Measurements from ENCODE around the gene TCF7L1. TPM values are rescaled to one million over a fixed set of nuclear protein-coding genes. Genes with fewer than 3 reads are reported as not detected.
"Not testable (repeated sequence)": the region's sequence is repeated elsewhere in the genome, so short reads cannot be mapped to it uniquely, and the experiment has no call there.

The TCF7L1 gene
- total RNA-seq, 1 donor from 2014 or later = 9.3 TPM

- no peak for ATAC-seq (ENCODE audit: poor library complexity)
- intact Hi-C loops (cut with DNase I) = loop anchor here (2.0 kb wide), 1 partner anchor 151 kb away; the partner anchor contains the start of gene TCF7L1
- DNase-seq = no peak
Observed at GRCh38 chr2:85283641-85284040, 150.4 kb downstream of the TCF7L1 start.

- intact Hi-C loops (cut with DNase I) = loop anchor here (5.0 kb wide), 1 partner anchor 220 kb away; no protein-coding TSS in a partner anchor
- ATAC-seq (ENCODE audit: poor library complexity) (no peak), DNase-seq (no peak)
Observed at GRCh38 chr2:85286918-85287317, 153.7 kb downstream of the TCF7L1 start.

- intact Hi-C loops (cut with DNase I) = loop anchor here (5.0 kb wide), 1 partner anchor 220 kb away; no protein-coding TSS in a partner anchor
Observed at GRCh38 chr2:85287721-85288120, 154.5 kb downstream of the TCF7L1 start.

GRCh38 chr2:85288244-85288725 lies 155.1 kb downstream of the TCF7L1 start:
- intact Hi-C loops (cut with DNase I) = loop anchor here (5.0 kb wide), 1 partner anchor 221 kb away; no protein-coding TSS in a partner anchor
- ATAC-seq (ENCODE audit: poor library complexity) = no peak
- no peak for DNase-seq

More at GRCh38 chr2:85287721-85288120, 154.5 kb downstream of the TCF7L1 start:
- no peak for DNase-seq
- ATAC-seq (ENCODE audit: poor library complexity) = no peak

DNA sequence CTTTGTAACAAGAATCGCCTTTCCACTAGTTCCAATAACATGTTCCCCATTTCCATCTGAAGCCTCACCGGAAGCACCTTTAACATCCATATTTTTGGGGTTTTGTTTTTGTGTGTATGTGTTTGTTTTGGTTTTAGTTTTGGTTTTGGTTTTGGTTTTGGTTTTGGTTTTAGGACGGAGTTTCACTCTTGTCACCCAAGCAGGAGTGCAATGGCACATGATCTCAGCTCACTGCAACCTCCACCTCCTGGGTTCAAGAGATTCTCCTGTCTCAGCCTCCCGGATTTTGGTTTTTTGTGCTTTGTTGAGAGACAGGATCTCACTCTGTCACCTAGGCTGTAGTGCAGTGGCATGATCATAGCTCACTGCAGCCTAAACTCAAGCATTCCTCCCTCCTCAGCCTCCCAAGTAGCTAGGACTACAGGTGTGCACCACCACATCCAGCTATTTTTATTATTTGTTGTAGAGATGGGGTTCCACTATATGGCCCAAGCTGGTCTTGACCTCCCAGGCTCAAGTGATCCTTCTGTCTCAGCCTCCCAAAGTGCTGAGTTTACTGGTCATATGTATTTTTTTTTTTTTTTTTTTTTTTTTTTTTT lies 158.3 kb downstream of the TCF7L1 start:
- DNase-seq (peak; percentile 6), ATAC-seq (ENCODE audit: poor library complexity) (no peak)
- intact Hi-C loops (cut with DNase I) = no loop called here

- ATAC-seq (ENCODE audit: poor library complexity) (peak; percentile 36), DNase-seq (no peak)
- intact Hi-C loops (cut with DNase I) = loop anchor here (10.0 kb wide), 1 partner anchor 377 kb away; no protein-coding TSS in a partner anchor
Observed at GRCh38 chr2:85302121-85302520, 168.9 kb downstream of the TCF7L1 start.

DNA sequence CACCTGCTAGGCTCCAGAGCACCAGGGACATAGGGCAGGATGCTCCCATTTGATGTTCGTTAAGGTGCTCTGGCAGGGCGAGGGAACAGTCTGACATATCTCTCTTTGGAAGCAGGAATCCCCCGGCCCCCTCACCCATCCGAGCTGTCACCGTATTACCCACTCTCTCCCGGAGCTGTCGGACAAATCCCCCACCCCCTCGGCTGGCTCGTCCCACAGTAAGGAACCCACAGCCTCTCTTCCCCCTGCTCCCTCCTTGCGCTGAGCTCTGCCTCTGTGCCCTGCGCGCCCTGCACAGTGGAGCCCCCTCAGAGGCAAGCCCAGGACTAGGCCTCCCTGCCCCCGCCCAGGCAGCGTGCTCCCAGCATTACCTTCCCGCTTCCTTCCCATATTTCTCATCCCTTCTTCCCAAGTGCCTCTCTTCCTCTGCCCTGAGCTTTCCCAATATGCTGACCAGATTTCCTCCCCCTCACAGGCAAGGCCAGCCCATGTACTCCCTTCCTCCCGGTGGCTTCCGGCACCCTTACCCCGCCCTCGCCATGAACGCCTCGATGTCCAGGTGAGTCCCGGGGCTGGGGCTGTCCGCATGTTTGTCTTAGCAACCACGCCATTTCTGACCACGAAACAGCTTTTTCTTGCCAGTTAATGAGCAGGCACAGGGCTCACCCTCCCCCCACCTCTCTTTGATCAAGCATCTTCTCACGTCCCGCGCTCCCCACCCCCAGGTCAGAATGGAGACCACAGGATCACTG lies 170.8 kb downstream of the TCF7L1 start:
- intact Hi-C loops (cut with DNase I) = loop anchor here (10.0 kb wide), 1 partner anchor 379 kb away; no protein-coding TSS in a partner anchor
- DNase-seq (peak; percentile 38), ATAC-seq (ENCODE audit: poor library complexity) (no peak)

DNA sequence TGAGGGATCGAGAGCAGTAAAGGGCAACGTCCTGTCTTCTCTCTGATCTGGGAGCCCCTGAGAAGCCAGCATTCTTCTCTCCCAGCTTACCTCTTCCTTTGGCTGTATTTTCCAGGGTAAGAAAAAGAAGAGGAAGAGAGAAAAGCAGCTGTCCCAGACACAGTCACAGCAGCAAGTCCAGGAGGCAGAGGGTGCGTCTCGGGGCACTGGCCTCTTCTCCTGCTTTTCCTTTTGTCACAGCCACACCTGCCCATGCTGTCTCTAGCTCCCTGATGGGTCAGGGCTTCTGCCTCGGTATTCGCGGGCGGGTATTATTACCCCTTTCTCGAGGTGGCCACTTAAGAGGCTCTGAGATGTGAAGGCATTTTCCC lies 174.3 kb downstream of the TCF7L1 start:
- ATAC-seq (ENCODE audit: poor library complexity) (no peak), DNase-seq (no peak)
- intact Hi-C loops (cut with DNase I) = loop anchor here (10.0 kb wide), 1 partner anchor 383 kb away; no protein-coding TSS in a partner anchor

- ATAC-seq (ENCODE audit: poor library complexity) (no peak), DNase-seq (no peak)
- intact Hi-C loops (cut with DNase I) = loop anchor here (10.0 kb wide), 1 partner anchor 383 kb away; no protein-coding TSS in a partner anchor
Observed at GRCh38 chr2:85308201-85308600, 175.0 kb downstream of the TCF7L1 start.

DNA sequence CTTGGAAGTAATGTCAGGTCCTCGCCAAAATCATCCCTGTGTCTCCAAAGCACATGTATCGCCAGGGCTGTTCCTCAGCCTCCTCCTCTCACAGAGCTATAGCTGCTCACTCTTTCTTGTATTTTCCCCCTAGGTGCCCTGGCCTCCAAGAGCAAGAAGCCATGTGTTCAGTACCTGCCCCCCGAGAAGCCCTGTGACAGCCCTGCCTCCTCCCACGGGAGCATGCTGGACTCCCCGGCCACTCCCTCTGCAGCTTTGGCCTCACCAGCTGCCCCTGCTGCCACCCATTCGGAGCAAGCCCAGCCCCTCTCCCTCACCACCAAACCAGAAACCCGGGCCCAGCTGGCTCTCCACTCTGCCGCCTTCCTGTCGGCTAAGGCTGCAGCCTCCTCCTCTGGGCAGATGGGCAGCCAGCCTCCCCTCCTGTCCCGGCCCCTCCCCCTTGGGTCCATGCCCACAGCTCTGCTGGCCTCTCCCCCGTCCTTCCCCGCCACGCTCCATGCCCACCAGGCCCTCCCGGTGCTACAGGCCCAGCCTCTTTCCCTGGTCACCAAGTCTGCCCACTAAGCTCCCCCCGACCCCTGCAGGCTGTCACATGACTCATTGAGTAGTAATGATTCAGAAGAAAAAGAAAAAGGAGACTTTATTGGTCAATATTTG lies 175.8 kb downstream of the TCF7L1 start:
- peak; percentile 76 for DNase-seq
- intact Hi-C loops (cut with DNase I) = loop anchor here (10.0 kb wide), 1 partner anchor 384 kb away; no protein-coding TSS in a partner anchor
- ATAC-seq (ENCODE audit: poor library complexity) = peak; percentile 19

- ATAC-seq (ENCODE audit: poor library complexity) = no peak
- intact Hi-C loops (cut with DNase I) = loop anchor here (10.0 kb wide), 1 partner anchor 385 kb away; no protein-coding TSS in a partner anchor
- no peak for DNase-seq
Observed at GRCh38 chr2:85309699-85310321, 176.6 kb downstream of the TCF7L1 start.

- intact Hi-C loops (cut with DNase I) = no loop called here
- ATAC-seq (ENCODE audit: poor library complexity) (no peak), DNase-seq (no peak)
Observed at GRCh38 chr2:85310330-85310729, 177.1 kb downstream of the TCF7L1 start.

GRCh38 chr2:85312404-85312803 lies 179.2 kb downstream of the TCF7L1 start:
- intact Hi-C loops (cut with DNase I) = no loop called here
- DNase-seq (no peak), ATAC-seq (ENCODE audit: poor library complexity) (no peak)

- ATAC-seq (ENCODE audit: poor library complexity) = peak; percentile 30
- DNase-seq = no peak
- intact Hi-C loops (cut with DNase I) = no loop called here
Observed at GRCh38 chr2:85314884-85315242, 181.7 kb downstream of the TCF7L1 start.

GRCh38 chr2:85315921-85316320 lies 182.7 kb downstream of the TCF7L1 start:
- ATAC-seq (ENCODE audit: poor library complexity); intact Hi-C loops (cut with DNase I); DNase-seq: not testable (repeated sequence)

DNA sequence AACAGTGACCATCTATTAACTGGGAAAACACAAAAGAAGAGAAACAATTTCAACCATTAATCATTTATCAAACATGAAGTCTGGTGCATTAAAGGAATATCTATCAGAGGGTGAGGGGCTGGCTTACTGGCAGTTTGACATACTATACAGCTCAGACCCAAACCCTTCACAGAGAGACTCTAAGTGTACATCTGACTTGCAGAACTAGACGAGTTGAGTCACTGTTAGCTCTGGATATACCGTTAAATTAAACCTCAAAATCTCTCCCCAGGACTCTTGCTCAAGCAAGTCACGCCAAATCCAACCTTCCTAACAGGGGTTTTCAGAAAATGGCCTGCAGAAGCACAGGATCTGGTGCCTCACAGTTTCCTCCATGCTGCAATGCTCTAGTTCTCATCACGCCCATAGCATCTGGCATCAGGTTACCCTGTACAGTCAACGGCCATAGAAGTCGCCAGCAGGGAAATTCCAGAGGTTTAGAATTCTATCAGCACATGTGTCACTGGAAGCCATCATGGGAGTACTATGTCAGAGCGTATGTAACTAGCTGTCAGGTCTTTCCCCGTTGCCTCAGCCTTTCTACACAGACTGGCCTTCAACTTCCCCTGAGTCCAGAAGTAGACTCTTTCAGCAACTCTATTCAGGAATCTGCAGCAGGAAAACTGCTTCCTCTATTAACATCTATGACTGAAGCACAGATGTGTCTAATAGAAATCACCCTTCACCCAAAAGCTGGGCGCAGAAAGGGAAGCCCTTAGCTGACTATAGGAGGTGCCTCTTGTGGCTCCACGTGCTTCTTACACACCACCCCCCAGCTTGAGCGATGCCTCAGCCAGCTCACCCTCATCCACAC lies 185.3 kb downstream of the TCF7L1 start:
- ATAC-seq (ENCODE audit: poor library complexity) (no peak), DNase-seq (no peak)
- intact Hi-C loops (cut with DNase I) = no loop called here

- DNase-seq (no peak), ATAC-seq (ENCODE audit: poor library complexity) (no peak)
- intact Hi-C loops (cut with DNase I) = no loop called here
Observed at GRCh38 chr2:85319796-85320195, 186.6 kb downstream of the TCF7L1 start.
